Astrocyte (in vitro differentiated cells and primary cell): ENCODE measurements around the gene CCR6. TPM values are rescaled to one million over a fixed set of nuclear protein-coding genes. Genes with fewer than 3 reads are reported as not detected.

Experiments
- DNase-seq: peaks from one replicate; pipeline ENCODE4 v3.0.0-alpha.2; 2010; ENCODE audit warnings: low read depth
- FAIRE-seq: peaks from 2 replicates; lab custom pipeline; 2011; peaks lifted over from hg19 to GRCh38; lab: Jason Lieb, UNC
- H2AFZ ChIP-seq: 2 replicates; pipeline ENCODE4 v1.6.0; 2012; ENCODE audit warnings: low read depth, low read length, inconsistent platforms
- H3K27ac ChIP-seq: 2 replicates; pipeline ENCODE4 v1.5.1; 2011; ENCODE audit warnings: low read depth, low read length, inconsistent platforms
- H3K27me3 ChIP-seq: 2 replicates; pipeline ENCODE4 v1.6.0; 2011; ENCODE audit warnings: low read length, inconsistent platforms; ENCODE audit not compliant: insufficient read depth
- H3K36me3 ChIP-seq: 2 replicates; pipeline ENCODE4 v1.5.1; 2011; ENCODE audit warnings: low read length, inconsistent platforms; ENCODE audit not compliant: insufficient read depth
- H3K4me1 ChIP-seq: 2 replicates; pipeline ENCODE4 v1.5.1; 2011; ENCODE audit warnings: low read length, inconsistent platforms; ENCODE audit not compliant: insufficient read depth
- H3K4me2 ChIP-seq: 2 replicates; pipeline ENCODE4 v1.6.0; 2012; ENCODE audit warnings: low read length, inconsistent platforms
- H3K4me3 ChIP-seq: 2 replicates; pipeline ENCODE4 v1.5.1; 2011; ENCODE audit warnings: low read depth, mild to moderate bottlenecking, low read length, inconsistent platforms; ENCODE audit not compliant: insufficient read depth
- H3K79me2 ChIP-seq: 2 replicates; pipeline ENCODE4 v1.6.0; 2012; ENCODE audit warnings: mild to moderate bottlenecking, low read length, inconsistent platforms; ENCODE audit not compliant: insufficient read depth
- H3K9ac ChIP-seq: 2 replicates; pipeline ENCODE4 v1.6.0; 2012; ENCODE audit warnings: mild to moderate bottlenecking, low read length, inconsistent platforms
- H3K9me3 ChIP-seq: 2 replicates; pipeline ENCODE4 v1.5.1; 2012; ENCODE audit warnings: low read depth, mild to moderate bottlenecking, low read length, inconsistent platforms; ENCODE audit not compliant: insufficient read depth
- H4K20me1 ChIP-seq: 2 replicates; pipeline ENCODE4 v1.6.0; 2012; ENCODE audit warnings: low read length, inconsistent platforms; ENCODE audit not compliant: insufficient read depth
- H3K27ac Mint-ChIP-seq: one replicate; pipeline ENCODE4 v1.8.0; 2021; ENCODE audit warnings: mild to moderate bottlenecking, mixed read lengths; ENCODE audit not compliant: unreplicated experiment
- H3K27me3 Mint-ChIP-seq: one replicate; pipeline ENCODE4 v1.8.0; 2021; ENCODE audit warnings: low read depth, mixed read lengths; ENCODE audit not compliant: unreplicated experiment
- H3K36me3 Mint-ChIP-seq: one replicate; pipeline ENCODE4 v1.8.0; 2021; ENCODE audit warnings: low read depth, mixed read lengths; ENCODE audit not compliant: unreplicated experiment
- H3K4me1 Mint-ChIP-seq: one replicate; pipeline ENCODE4 v1.8.0; 2021; ENCODE audit warnings: low read depth, mixed read lengths; ENCODE audit not compliant: unreplicated experiment
- H3K4me3 Mint-ChIP-seq: one replicate; pipeline ENCODE4 v1.8.0; 2021; ENCODE audit warnings: mild to moderate bottlenecking, moderate library complexity, mixed read lengths; ENCODE audit not compliant: unreplicated experiment
- H3K9me3 Mint-ChIP-seq: one replicate; pipeline ENCODE4 v1.8.0; 2021; ENCODE audit warnings: mild to moderate bottlenecking, mixed read lengths; ENCODE audit not compliant: unreplicated experiment
- EZH2 ChIP-seq: IDR thresholded peaks from 2 replicates; pipeline ENCODE4 v1.6.1; 2012; ENCODE audit warnings: mild to moderate bottlenecking, low read length, inconsistent platforms; ENCODE audit not compliant: insufficient read depth
- total RNA-seq: library from RNA; stranded (reverse); gene quantifications from 2 replicates; pipeline ENCODE4 v1.2.1, GENCODE V29; 2021
- TF ChIP-seq, protein P1 (sequence below): IDR thresholded peaks from 2 replicates; pipeline ENCODE4 v1.5.1; 2011; ENCODE audit warnings: low read depth, mild to moderate bottlenecking, inconsistent platforms, low read length, moderate library complexity; ENCODE audit not compliant: insufficient read depth

The CCR6 gene
- total RNA-seq, 1 donor from 2014 or later = not detected

DNA sequence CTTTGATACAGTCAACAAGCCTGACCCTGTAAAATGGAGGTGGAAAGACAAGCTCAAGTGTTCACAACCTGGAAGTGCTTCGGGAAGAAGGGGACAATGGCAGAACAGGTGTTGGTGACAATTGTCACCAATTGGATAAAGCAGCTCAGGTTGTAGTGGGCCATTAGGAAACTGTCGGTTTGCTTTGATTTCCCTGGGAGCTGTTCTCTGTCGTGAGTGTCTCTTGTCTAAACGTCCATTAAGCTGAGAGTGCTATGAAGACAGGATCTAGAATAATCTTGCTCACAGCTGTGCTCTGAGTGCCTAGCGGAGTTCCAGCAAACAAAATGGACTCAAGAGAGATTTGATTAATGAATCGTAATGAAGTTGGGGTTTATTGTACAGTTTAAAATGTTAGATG is 15.0 kb downstream of the CCR6 start:
- Histone ChIP-seq H3K36me3 (no peaks in the 10 kb centered on the region), H3K27ac (no peak overlapping the region), H4K20me1 (no peaks in the 10 kb centered on the region), H3K27me3 (no peaks in the 10 kb centered on the region), H3K79me2 (no peaks in the 10 kb centered on the region), H3K4me3 (no peak overlapping the region), H3K9ac (no peak overlapping the region), H3K4me1 (peaks cover 4% of the 10 kb centered on the region), H3K4me2 (no peak overlapping the region), H3K9me3 (no peaks in the 10 kb centered on the region), H2AFZ (no peak overlapping the region)
- peaks cover 15% of the 10 kb centered on the region for H3K4me1 Mint-ChIP-seq
- no peak overlapping the region for H3K27ac Mint-ChIP-seq
- no peak for TF ChIP-seq EZH2
- TF ChIP-seq, protein P1, sequence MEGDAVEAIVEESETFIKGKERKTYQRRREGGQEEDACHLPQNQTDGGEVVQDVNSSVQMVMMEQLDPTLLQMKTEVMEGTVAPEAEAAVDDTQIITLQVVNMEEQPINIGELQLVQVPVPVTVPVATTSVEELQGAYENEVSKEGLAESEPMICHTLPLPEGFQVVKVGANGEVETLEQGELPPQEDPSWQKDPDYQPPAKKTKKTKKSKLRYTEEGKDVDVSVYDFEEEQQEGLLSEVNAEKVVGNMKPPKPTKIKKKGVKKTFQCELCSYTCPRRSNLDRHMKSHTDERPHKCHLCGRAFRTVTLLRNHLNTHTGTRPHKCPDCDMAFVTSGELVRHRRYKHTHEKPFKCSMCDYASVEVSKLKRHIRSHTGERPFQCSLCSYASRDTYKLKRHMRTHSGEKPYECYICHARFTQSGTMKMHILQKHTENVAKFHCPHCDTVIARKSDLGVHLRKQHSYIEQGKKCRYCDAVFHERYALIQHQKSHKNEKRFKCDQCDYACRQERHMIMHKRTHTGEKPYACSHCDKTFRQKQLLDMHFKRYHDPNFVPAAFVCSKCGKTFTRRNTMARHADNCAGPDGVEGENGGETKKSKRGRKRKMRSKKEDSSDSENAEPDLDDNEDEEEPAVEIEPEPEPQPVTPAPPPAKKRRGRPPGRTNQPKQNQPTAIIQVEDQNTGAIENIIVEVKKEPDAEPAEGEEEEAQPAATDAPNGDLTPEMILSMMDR = no peak
- H3K4me3 Mint-ChIP-seq = no peak overlapping the region
- FAIRE-seq = no peak
- H3K27me3 Mint-ChIP-seq = no peaks in the 10 kb centered on the region
- DNase-seq = no peak
- H3K9me3 Mint-ChIP-seq = no peaks in the 10 kb centered on the region
- no peaks in the 10 kb centered on the region for H3K36me3 Mint-ChIP-seq

DNA sequence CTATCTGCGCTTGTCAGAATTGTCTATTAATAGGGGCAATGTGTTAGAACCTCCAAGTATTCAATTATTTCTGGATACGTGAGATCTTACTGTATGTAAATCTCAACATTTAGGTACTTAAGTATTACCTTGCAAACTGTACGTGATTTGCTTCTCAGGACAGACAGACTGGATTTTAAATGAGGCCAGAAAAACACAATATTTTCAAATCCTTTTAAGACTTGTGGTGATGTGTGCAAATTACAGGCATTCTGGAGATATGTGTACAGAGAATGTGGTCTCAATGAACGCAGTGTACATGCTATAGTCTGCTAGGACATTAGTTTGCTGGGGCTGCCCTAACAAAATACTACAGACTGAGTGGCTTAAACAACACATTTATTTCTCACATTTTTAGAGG is 16.9 kb downstream of the CCR6 start:
- Histone ChIP-seq H3K4me1 (peaks cover 4% of the 10 kb centered on the region), H3K4me2 (no peak overlapping the region), H4K20me1 (no peaks in the 10 kb centered on the region), H3K36me3 (no peaks in the 10 kb centered on the region), H3K27ac (no peak overlapping the region), H3K27me3 (no peaks in the 10 kb centered on the region), H3K9me3 (no peaks in the 10 kb centered on the region), H2AFZ (no peak overlapping the region), H3K4me3 (no peak overlapping the region), H3K79me2 (no peaks in the 10 kb centered on the region), H3K9ac (no peak overlapping the region)
- no peak for DNase-seq
- no peaks in the 10 kb centered on the region for H3K9me3 Mint-ChIP-seq
- H3K4me3 Mint-ChIP-seq = no peak overlapping the region
- H3K27ac Mint-ChIP-seq = no peak overlapping the region
- peaks cover 15% of the 10 kb centered on the region for H3K4me1 Mint-ChIP-seq
- FAIRE-seq = no peak
- H3K36me3 Mint-ChIP-seq = no peaks in the 10 kb centered on the region
- peaks cover 14% of the 10 kb centered on the region for H3K27me3 Mint-ChIP-seq
- TF ChIP-seq, protein P1 = no peak
- no peak for TF ChIP-seq EZH2

DNA sequence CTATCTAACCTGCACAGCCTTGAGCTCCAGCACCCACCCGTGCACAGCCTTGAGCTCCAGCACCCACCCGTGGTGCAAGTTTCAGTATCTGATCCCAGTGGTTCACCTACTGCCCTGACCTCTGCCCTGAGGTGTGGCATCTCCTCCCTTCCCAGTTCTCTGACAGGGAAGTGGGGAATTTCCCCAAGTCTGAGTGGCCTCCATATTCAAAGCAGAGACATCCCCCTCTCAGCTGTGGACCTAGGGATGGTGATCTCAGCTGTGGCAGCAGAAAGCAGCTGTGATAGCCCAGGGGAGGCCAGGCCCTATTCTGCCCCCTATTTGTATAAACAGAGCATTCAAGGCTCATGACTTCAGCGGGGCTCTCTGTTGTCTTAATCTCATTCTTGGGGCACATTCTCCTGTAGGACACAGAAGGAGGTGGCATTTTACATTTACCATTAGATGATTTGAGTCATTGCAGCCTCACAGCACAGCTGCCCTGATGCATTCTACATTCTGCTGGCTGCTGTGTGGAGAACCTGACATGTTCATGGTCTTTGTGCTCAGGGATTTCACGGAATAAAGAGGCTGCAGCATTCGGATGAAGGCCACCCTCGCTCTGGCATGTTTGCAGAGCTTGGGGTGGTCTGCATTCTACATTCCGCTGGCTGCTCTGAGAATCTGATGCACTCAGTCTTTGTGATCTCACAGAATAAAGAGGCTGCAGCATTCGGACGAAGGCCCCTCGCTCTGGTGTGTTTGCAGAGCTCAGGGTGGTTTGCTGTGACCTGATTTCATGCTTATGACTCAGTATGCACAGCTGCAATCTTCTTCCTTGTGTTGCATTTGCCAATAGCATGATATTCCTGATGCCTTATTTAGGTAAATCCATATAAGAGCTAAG is 17.9 kb downstream of the CCR6 start:
- Histone ChIP-seq H3K9me3 (no peaks in the 10 kb centered on the region), H3K79me2 (no peaks in the 10 kb centered on the region), H3K27ac (no peak overlapping the region), H2AFZ (no peak overlapping the region), H4K20me1 (no peaks in the 10 kb centered on the region), H3K9ac (no peak overlapping the region), H3K36me3 (no peaks in the 10 kb centered on the region), H3K4me1 (peaks cover 4% of the 10 kb centered on the region), H3K27me3 (no peaks in the 10 kb centered on the region), H3K4me2 (peak overlapping the region; percentile 5), H3K4me3 (no peak overlapping the region)
- H3K27me3 Mint-ChIP-seq = peaks cover 16% of the 10 kb centered on the region
- FAIRE-seq = no peak
- H3K4me1 Mint-ChIP-seq = peaks cover 15% of the 10 kb centered on the region
- no peaks in the 10 kb centered on the region for H3K36me3 Mint-ChIP-seq
- no peak for DNase-seq
- H3K4me3 Mint-ChIP-seq = no peak overlapping the region
- peak overlapping the region; percentile 71 for H3K27ac Mint-ChIP-seq
- TF ChIP-seq, protein P1 = no peak
- no peak for TF ChIP-seq EZH2
- peaks cover 3% of the 10 kb centered on the region for H3K9me3 Mint-ChIP-seq
